Right ventricle myocardium inferior (tissue), 1 donor: ENCODE data around the gene SLC38A10. TPM values are rescaled to one million over a fixed set of nuclear protein-coding genes. Genes with fewer than 3 reads are reported as not detected.
"Not testable (repeated sequence)": the region's sequence is repeated elsewhere in the genome, so short reads cannot be mapped to it uniquely, and the experiment has no call there.

Experiments used
- ATAC-seq: fragments of 200-7000 bp; cut with Tn5 transposase; one replicate; pipeline ENCODE4 v1.9.1; 2020; ENCODE audit warnings: mild to moderate bottlenecking, moderate library complexity
- DNase-seq: peaks from one replicate; pipeline ENCODE4 v3.0.0; 2021; ENCODE audit errors: missing footprints
- intact Hi-C: fragments of 100-400 bp; cut with DNase I; formaldehyde crosslinking; loops from one replicate; pipeline ENCODE4 v1.11.0; 2022
- total RNA-seq: library from RNA; stranded (reverse); fragmentation: NEBNext Ultra II Directional; extraction: Animal tissue kit (Norgen Biotek cat#: 25700); gene quantifications from one replicate; pipeline ENCODE4 v1.2.1, GENCODE V29; 2021
- donor health status: DM: no; HTN: yes; CAD: no; lungs with severe emphysema.

The SLC38A10 gene
- total RNA-seq, 1 donor from 2014 or later = 44.6 TPM

DNA sequence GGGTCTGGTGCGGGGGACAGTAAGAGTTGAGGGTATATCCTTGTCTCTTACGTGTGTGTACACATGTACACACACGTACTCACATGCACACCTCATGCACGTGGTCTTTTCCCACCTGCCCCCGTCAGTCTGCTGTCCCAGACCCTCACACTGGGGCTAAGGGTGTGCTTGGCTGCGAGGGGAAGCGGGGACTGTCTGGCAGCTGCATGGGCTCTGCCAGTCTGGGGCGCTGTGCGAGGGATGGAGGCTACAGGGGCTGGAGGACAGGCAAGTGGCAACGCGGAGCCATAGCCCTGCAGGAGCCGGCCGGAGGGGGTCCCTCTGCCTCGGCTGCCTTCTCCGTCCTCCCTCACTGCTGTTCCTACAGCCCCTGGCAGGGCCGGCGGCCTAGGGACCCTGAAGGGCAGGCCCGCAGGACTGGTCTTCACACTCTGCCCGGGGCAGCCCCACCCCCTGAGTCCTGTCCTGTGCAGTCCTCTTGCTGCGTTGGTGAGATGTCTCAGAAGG lies 20.8 kb upstream of the SLC38A10 start:
- peak; percentile 37 for DNase-seq
- intact Hi-C loops = no loop called here
- ATAC-seq = no peak

DNA sequence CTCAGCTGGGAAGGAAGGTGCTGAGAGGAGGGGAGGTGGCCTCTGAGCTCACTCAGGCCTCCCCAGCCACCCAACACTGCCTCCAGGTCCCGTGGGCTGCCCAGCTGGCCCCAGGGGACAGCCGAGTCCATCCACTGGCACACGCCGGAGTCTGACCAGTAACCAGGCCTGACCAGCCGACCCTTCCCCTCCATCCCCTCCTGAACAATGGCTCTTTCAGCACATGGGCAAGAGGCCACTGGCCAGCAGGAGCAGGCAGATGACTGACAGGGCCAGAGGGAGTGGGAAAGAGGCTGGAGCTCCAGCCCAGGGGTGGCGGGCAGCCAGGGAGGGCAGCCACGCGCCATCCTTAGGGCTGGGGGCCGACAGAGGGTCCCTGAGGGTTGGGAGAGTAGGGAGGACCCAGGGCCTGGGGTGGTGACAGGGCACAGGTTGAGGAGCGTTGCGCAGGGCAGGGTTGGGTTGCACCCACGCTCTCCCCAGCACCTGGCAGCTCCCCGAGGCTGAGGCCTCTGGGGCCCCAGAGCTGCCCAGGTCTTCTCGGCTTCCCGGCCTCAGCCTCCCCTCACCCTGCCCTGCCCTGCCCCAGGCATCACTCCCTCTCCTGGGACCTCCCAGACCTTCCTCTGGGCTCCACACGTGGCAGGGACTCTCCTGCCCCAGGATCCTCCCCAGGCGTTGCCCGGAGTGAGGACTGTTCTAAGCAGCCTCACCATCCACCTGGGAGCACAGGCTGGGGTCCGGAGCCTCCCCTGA lies 20.2 kb upstream of the SLC38A10 start:
- DNase-seq (peak; percentile 43), ATAC-seq (no peak)
- intact Hi-C loops = no loop called here

DNA sequence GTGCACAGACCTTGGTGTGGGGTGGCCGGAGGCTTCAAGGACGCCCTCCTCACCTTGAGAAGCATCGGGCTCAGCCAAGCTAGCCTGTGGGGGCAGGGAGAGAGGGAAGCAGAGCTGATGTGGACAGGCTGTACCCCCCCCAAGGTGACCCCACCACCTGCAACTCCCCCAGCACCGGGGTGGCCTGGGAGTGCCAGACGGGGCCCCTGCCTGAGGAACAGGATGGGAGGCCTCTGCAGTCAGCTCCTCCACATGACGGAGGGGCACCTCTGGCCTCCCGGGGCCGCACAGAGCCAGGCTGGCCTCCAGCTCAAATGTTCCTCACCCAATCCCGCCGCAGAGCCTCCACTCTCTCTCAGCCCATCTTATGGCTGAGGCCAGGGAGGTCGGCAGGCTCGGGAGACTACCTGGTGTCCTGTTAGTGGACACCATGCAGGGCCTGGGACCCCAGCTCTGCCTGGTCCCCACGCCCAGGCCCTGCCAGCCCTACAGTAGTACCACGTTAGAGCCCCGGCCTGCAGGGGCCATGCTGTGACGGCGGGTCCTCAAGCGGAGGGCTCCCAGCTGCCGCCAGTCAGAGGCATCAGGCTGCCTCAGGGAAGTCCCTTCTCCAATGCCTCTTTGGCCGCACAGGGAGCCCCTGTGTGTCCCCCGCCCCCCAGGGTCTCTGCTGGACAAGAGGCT lies 19.4 kb upstream of the SLC38A10 start:
- ATAC-seq (no peak), DNase-seq (peak; percentile 63)
- intact Hi-C loops = no loop called here

DNA sequence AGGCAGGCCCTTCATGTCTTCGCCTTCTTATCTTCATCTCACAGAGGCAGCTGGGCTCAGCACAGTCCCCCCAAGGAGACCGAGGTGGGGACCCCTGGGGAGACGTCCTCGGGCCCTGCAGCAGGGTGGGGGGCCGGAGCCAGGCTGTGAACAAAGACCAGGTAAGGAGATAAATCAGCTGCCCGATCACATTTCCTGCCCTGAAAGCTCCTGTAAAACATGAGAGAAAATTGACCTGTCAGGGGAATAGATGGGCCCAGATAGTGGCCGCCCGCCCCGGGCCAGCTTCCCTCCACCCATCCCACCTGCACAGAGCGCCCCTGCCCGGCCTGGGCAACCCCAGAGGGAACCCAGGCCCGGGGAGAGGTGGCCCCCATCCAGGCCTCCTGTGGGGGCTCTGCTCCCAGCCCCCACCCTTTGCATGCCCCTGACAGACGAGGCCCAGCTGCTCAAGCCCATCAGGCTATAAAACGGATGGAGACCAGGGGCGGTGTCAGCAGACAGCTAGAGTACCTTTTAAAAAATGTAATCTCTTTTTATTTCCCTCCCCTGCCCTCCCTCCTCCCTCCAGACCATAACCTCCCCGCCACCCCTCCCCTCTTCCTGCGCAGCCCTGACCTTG lies 18.8 kb upstream of the SLC38A10 start:
- ATAC-seq = no peak
- peak; percentile 43 for DNase-seq
- intact Hi-C loops = no loop called here

DNA sequence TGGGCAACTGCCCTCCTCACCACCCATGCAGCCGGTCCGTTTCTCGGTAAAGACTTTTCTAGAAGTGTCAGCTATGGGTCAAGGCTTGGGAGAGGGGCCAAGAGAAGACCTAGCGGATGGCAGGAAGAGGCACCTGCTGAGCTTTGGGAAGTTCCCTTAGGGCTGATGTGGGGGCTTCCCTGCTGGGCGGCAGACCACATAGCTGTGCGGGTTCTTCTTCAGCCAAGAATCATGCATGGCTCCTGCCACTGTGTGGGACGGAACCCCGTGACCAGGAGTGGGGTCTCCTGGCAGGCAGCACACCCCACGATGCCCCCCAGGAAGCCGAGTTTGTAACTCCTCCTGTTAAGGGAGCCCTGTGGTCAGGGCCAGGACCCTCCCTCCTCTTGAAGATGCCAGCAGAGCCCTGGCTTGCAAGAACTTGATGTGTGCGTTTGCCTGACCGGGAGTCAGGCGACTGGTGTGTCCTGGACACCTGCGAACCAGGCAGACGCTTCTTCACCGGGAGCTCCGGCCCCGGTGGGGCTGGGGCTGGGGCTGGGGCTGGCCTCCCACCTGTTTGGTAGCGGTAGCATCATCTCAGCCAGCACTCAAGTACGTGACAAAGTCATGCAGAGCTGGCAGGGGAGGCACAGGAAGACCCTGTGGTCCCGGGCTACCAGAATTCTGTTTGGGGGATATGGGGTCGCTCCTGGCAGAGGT lies 17.7 kb upstream of the SLC38A10 start:
- DNase-seq = peak; percentile 53
- ATAC-seq = no peak
- intact Hi-C loops = no loop called here

DNA sequence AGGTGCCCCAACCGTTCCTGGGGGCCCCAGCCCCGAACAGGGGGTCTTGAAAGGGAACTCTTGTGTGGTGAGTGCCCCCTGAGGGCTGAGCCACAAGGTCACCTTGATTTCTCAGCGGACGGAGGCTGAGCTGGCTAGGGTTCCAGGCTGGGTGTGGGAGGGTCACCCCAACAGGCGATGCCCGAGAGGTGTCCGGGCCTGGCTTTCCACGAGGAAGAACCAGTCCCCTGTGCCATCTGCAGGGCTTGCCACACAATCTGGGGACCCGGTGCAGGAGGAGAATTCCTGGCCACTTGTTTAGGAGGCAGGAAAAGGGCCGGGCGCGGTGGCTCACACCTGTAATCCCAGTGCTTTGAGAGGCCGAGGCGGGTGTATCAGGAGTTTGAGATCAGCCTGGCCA lies 16.8 kb upstream of the SLC38A10 start:
- ATAC-seq (no peak), DNase-seq (peak; percentile 62)
- intact Hi-C loops = no loop called here

DNA sequence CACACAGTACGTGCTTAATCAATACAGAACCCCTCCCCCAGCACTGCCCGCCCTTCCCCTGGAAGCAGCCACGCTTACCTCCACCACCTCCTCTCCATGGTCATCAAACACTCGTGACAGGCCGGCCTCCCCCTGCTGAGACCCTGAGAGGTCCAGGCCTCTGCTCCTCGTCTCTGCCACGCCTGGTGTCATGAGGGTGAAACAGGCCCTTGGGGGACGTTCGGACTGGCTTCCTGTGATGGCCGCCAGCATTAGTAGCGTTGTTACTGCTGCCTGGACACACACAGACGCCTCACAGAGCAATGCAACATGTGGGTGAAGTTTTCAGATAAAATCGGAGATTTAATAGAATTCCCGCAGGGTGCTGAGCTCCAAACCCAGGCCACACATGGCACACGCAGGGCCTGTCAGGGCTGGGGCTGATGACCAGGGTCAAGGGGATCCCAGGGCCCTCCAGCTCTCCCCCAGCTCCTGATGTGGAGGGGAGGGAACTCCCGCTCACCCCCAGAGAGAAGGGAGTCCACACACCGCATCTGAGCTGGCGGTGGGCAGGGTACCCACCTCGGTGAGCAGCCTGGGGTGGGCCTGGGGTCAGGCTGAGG lies 15.9 kb upstream of the SLC38A10 start:
- DNase-seq = peak; percentile 48
- ATAC-seq = no peak
- intact Hi-C loops = no loop called here

DNA sequence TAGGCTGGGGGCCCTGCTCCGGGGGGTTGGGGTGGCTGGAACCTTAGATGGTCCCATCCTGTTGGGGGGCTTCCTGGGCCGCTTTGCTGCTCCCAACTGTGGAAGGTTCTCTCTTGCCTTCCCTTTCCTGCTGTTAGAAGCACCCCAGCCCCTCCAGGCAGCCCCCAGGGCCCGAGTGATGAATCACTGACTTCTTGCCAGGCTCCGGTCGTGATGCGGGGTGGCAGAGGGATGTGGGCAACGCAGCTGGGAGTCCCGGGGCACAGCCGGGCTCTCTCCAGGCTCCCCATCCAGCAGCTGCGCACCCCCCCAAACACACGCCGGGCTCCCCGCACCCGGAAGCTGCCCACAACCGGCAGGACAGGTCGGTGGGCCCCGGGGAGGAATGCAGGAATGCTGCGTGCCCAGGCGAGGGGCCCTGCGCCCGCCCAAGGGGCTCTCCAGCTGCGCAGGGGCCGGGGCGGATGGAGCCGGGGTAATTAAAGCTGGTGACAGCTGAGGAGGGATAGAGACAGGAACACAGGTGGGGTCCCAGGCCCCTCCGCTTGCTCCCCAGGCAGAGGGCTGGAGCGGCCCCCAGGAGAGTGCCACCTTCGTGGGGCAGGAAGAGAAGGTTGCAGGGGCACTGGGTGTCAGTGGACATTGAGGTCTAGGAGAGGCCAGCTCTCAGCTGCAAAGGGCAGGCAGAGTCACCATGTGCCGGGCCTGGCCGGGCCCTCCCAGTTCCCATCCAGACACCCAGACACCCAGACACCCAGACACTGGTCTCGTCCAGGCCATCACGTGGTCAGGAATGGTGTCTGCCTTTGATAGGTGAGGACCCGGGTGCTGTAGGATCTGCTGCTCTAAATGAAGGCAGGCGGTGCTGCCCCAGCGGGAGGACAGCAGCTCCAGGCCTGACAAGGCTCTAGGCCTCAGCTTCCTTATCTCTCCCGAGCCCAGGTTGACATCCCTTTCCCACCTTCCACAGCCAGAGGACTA lies 15.0 kb upstream of the SLC38A10 start:
- ATAC-seq = no peak
- intact Hi-C loops = loop anchor here (5.0 kb wide), 1 partner anchor 77 kb away; no protein-coding TSS in a partner anchor
- DNase-seq = peak; percentile 9

DNA sequence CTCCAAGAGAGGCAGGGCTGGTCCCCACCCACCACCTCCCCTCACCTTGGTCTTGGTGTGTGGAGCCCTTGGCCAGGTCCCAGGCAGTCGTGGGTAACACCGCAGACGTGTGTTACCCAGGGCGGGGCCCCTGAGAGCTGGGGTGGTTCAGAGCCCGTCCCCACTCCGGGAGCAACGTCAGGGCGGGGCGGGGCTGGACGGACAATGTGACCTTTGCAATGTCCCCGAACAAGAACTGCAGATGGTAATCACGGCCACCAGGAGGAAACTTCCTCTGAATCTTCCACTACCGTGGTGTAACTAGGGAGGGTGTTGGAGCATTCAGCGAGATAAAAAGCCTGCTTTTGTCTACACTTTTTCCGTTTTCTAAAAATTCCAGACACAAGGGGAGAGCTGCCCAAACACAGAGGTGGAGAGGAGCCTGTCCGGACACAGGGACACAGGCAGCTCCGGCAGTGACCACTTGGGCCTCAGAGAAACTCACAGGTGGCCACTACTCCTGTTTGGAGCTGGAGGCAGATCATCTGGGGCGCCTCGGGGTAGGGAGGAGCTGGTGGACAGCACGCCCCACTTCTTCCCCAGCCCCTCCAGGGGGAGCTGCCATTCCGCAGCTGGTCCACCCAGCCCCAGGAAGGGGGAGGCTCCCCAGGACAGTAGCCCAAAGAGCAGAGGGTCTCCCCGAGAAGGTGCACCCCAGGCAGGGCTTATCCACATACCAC lies 14.2 kb upstream of the SLC38A10 start:
- intact Hi-C loops = loop anchor here (5.0 kb wide), 1 partner anchor 78 kb away; no protein-coding TSS in a partner anchor

DNA sequence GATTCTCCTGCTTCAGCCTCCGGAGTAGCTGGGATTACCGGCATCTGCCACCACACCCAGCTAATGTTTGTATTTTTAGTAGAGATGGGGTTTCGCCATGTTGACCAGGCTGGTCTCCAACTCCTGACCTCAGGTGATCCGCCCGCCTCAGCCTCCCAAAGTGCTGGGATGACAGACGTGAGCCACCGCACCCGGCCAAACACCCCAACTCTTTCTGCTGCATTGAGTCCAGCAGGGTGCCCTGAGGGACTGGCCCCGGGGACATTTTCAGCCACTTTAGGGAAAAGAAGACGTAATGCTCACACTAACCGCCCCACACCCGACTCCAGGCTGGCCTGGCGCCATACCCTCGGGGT lies 13.7 kb upstream of the SLC38A10 start:
- not testable (repeated sequence) for ATAC-seq, DNase-seq
- intact Hi-C loops = loop anchor here (5.0 kb wide), 1 partner anchor 79 kb away; no protein-coding TSS in a partner anchor

More for the DNA sequence above, 14.2 kb upstream of the SLC38A10 start:
- ATAC-seq (peak; percentile 93), DNase-seq (peak; percentile 97)

DNA sequence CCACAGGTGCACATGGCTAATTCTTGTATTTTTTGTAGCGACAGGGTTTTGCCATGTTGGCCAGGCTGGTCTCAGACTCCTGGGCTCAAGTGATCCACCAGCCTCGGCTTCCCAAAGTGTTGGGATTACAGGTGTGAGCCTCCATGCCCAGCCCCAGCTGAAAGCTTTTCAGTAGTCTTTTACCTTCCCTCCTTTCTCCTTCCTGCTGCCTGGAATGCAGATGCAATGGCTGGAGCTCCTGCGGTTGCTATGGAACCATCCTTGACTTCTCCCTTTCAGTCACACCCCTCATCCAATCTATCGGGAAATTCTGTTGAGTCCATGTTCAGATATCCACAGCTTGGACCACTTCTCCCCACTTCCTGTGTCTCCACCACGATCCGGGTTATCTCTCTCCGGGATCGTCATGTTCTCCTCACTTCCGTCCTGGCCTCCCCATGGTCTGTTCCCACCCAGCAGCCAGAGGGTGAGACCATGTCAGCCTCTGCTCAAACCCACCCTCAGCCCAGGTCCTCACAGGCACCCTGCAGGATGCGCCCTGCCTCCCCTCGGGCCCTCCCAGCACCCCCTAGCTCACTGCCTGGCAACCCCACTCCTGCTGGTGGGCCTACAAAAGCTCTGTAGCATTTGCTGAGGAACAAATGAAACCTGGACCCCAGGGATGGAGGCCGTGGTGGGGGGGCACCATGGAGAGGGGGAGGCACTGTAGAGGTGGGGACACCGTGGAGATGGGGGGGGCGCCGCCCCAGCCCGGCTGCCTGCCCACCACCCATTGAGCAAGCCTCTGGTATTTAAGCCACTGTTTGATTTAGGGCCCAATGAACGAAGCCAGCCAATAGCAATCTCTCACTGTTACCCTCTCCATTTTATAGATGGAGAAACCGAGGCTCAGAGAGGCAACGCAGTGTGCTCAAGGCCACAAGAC lies 12.8 kb upstream of the SLC38A10 start:
- DNase-seq (peak; percentile 47), ATAC-seq (no peak)
- intact Hi-C loops = loop anchor here (5.0 kb wide), 1 partner anchor 79 kb away; no protein-coding TSS in a partner anchor

DNA sequence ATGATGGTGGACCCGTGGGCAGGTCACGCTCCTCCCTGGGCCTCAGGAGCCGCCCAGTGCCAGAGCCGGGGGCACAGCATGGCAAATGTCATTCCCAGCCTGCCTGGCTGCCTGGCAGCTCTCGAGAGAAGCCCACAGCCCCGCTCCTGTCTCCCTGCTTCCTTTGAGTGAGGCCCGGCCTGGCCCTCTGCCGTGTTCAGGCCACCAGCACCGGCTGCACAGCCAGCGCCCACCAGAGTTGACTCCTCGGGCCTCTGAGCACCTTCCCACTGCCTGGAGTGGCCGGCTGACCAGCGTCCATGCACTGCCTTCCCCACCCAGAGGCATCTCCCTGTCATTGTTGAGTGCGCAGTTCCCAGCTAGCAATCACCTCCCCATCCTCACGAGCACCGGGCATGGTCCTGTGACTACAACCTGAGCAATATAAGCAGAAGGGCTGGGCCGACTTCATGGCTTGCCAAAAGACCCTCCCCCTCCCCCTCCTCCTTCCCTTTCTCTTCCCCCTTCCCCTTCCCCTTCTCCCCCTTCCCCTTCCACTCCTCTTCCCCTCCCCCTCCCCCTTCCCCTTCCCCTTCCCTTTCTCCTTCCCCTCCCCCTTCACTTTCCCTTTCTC lies 11.9 kb upstream of the SLC38A10 start:
- DNase-seq = peak; percentile 46
- ATAC-seq = no peak
- intact Hi-C loops = loop anchor here (5.0 kb wide), 1 partner anchor 80 kb away; no protein-coding TSS in a partner anchor

DNA sequence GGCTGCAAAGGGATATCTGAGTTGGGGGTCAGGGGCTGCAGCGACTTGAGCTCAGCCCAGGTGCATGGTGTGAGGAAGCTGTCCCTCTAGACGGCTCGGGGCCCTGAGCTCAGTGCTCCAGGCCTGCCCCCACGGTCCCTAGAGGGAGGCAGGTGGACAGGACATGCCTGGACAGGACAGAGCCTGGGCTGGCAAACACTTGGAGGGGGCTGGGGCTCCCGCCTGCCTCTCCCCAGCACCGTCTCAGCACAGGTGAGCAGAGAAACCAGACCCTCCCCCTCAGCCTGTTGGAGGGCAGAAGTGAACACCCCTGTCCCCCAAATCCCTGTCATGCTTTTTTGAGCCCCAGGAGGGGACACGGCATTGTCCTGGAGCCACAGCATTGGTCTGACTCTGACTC lies 11.4 kb upstream of the SLC38A10 start:
- DNase-seq (peak; percentile 18), ATAC-seq (no peak)
- intact Hi-C loops = loop anchor here (5.0 kb wide), 1 partner anchor 81 kb away; no protein-coding TSS in a partner anchor

DNA sequence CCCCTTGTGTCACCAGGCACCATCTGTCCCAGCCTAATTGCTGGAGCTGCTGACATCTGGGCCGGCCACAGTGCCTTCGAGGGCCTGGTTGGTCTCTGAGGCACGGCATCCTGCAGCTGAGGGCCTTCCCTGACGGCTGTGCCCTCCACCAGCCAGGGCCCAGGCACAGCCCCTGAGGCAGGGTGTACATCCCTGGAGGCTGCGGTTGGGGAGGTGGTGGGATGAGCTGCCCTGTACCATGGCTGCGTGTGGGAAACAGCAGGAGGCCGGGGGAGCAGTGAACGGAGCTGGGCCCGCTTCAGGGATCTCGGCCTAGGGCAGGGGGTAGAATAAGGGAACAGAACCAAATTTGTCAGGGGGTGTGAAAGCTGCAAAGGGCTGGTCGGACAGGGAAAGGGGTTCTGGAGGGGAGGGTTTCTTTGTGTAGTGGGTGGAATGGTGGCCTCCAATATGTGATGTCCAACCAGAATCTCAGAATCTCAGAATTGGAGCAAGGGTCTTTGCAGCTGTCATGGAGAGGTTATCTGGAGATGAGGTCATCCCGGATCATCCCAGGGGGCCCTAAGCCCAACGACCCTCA lies 10.0 kb upstream of the SLC38A10 start:
- DNase-seq (peak; percentile 34), ATAC-seq (no peak)
- intact Hi-C loops = loop anchor here (5.0 kb wide), 1 partner anchor 82 kb away; no protein-coding TSS in a partner anchor
